Effector memory CD8-positive, alpha-beta T cell (primary cell): ENCODE measurements around the gene SRPK2.

Experiments
- ATAC-seq: fragments of 150-1000 bp; cut with Tn5 transposase; replicated peaks from 2 replicates; pipeline ENCODE4 v1.10.0; 2021; ENCODE audit warnings: mild to moderate bottlenecking, moderate library complexity
- DNase-seq, 3 experiments: peaks; one replicate each; pipeline ENCODE4 v3.0.0; 2021
- H3K27ac Mint-ChIP-seq, 2 donors: one replicate each; pipeline ENCODE4 v1.8.0; 2022; ENCODE audit warnings: mild to moderate bottlenecking in 2 of 2, mixed read lengths in 2 of 2, moderate library complexity in 2 of 2
- H3K27me3 Mint-ChIP-seq, 2 donors: one replicate each; pipeline ENCODE4 v1.8.0; 2022; ENCODE audit warnings: mixed read lengths in 2 of 2
- H3K36me3 Mint-ChIP-seq: one replicate; pipeline ENCODE4 v1.8.0; 2022; ENCODE audit warnings: mild to moderate bottlenecking, moderate library complexity, mixed read lengths; ENCODE audit not compliant: insufficient read depth
- H3K4me1 Mint-ChIP-seq, 2 donors: one replicate each; pipeline ENCODE4 v1.8.0; 2022; ENCODE audit warnings: low read depth in 2 of 2, mixed read lengths in 2 of 2
- H3K4me3 Mint-ChIP-seq, 2 donors: one replicate each; pipeline ENCODE4 v1.8.0; 2022; ENCODE audit warnings: mild to moderate bottlenecking in 2 of 2, mixed read lengths in 2 of 2, moderate library complexity in 2 of 2
- H3K9me3 Mint-ChIP-seq, 2 donors: one replicate each; pipeline ENCODE4 v1.8.0; 2022; ENCODE audit warnings: mixed read lengths in 2 of 2

SRPK2 gene

GRCh38 chr7:105187302-105188169 is 201.2 kb downstream of the SRPK2 start:
- H3K27ac Mint-ChIP-seq: peak overlapping the region in 1 of 2 donors; percentile 6
- H3K27me3 Mint-ChIP-seq: no peaks in the 10 kb centered on the region
- no peak for ATAC-seq
- no peak for DNase-seq
- peaks cover 12% of the 10 kb centered on the region for H3K36me3 Mint-ChIP-seq
- peaks cover 17 to 41% of the 10 kb centered on the region in 2 donors for H3K4me1 Mint-ChIP-seq
- no peak overlapping the region for H3K4me3 Mint-ChIP-seq
- H3K9me3 Mint-ChIP-seq: no peaks in the 10 kb centered on the region

GRCh38 chr7:105185290-105186010 is 203.3 kb downstream of the SRPK2 start:
- Mint-ChIP-seq H3K4me1 (peaks cover 18 to 41% of the 10 kb centered on the region in 2 donors), H3K4me3 (no peak overlapping the region), H3K27me3 (no peaks in the 10 kb centered on the region), H3K27ac (no peak overlapping the region), H3K9me3 (no peaks in the 10 kb centered on the region), H3K36me3 (peaks cover 12% of the 10 kb centered on the region)
- DNase-seq (no peak), ATAC-seq (no peak)

- DNase-seq (no peak), ATAC-seq (no peak)
- Mint-ChIP-seq H3K27ac (no peak overlapping the region), H3K27me3 (no peaks in the 10 kb centered on the region), H3K4me3 (no peak overlapping the region), H3K36me3 (peaks cover 7% of the 10 kb centered on the region), H3K9me3 (peaks cover 0 to 2% of the 10 kb centered on the region in 2 donors), H3K4me1 (peaks cover 9 to 40% of the 10 kb centered on the region in 2 donors)
Measured at GRCh38 chr7:105180002-105180401, 208.7 kb downstream of the SRPK2 start.

GRCh38 chr7:105178928-105179541 is 209.7 kb downstream of the SRPK2 start:
- Mint-ChIP-seq H3K36me3 (peaks cover 3% of the 10 kb centered on the region), H3K4me1 (peaks cover 12 to 48% of the 10 kb centered on the region in 2 donors), H3K4me3 (no peak overlapping the region), H3K27ac (no peak overlapping the region), H3K27me3 (no peaks in the 10 kb centered on the region), H3K9me3 (peaks cover 0 to 2% of the 10 kb centered on the region in 2 donors)
- ATAC-seq: no peak
- no peak for DNase-seq

- no peak for DNase-seq
- Mint-ChIP-seq H3K36me3 (no peaks in the 10 kb centered on the region), H3K4me1 (peaks cover 17 to 52% of the 10 kb centered on the region in 2 donors), H3K9me3 (peaks cover 0 to 2% of the 10 kb centered on the region in 2 donors), H3K27me3 (no peaks in the 10 kb centered on the region), H3K4me3 (no peak overlapping the region), H3K27ac (no peak overlapping the region)
- ATAC-seq: no peak
Measured at GRCh38 chr7:105178177-105178576, 210.5 kb downstream of the SRPK2 start.

GRCh38 chr7:105177026-105177425 is 211.7 kb downstream of the SRPK2 start:
- no peak for DNase-seq
- no peaks in the 10 kb centered on the region for H3K27me3 Mint-ChIP-seq
- ATAC-seq: no peak
- H3K4me3 Mint-ChIP-seq: no peak overlapping the region
- H3K27ac Mint-ChIP-seq: peak overlapping the region; percentile 9 to 79
- H3K9me3 Mint-ChIP-seq: peaks cover 0 to 2% of the 10 kb centered on the region in 2 donors
- peaks cover 17 to 52% of the 10 kb centered on the region in 2 donors for H3K4me1 Mint-ChIP-seq
- H3K36me3 Mint-ChIP-seq: no peaks in the 10 kb centered on the region

GRCh38 chr7:105173586-105173985 is 215.1 kb downstream of the SRPK2 start:
- DNase-seq: no peak
- Mint-ChIP-seq H3K27me3 (no peaks in the 10 kb centered on the region), H3K36me3 (no peaks in the 10 kb centered on the region), H3K9me3 (no peaks in the 10 kb centered on the region), H3K4me1 (peaks cover 12 to 61% of the 10 kb centered on the region in 2 donors), H3K4me3 (no peak overlapping the region), H3K27ac (peak overlapping the region in 1 of 2 donors; percentile 10)
- no peak for ATAC-seq

GRCh38 chr7:105164751-105165150 is 224.0 kb downstream of the SRPK2 start:
- Mint-ChIP-seq H3K36me3 (peaks cover 43% of the 10 kb centered on the region), H3K27ac (peak overlapping the region in 1 of 2 donors; percentile 10), H3K9me3 (no peaks in the 10 kb centered on the region), H3K4me1 (peaks cover 6 to 8% of the 10 kb centered on the region in 2 donors), H3K27me3 (no peaks in the 10 kb centered on the region), H3K4me3 (no peak overlapping the region)
- no peak for ATAC-seq
- DNase-seq: no peak

GRCh38 chr7:105163718-105164117 is 225.0 kb downstream of the SRPK2 start:
- no peak overlapping the region for H3K4me3 Mint-ChIP-seq
- peaks cover 43% of the 10 kb centered on the region for H3K36me3 Mint-ChIP-seq
- ATAC-seq (no peak), DNase-seq (no peak)
- no peaks in the 10 kb centered on the region for H3K9me3 Mint-ChIP-seq
- peak overlapping the region in 1 of 2 donors; percentile 58 for H3K27ac Mint-ChIP-seq
- H3K4me1 Mint-ChIP-seq: peaks cover under 1 to 5% of the 10 kb centered on the region in 2 donors
- H3K27me3 Mint-ChIP-seq: no peaks in the 10 kb centered on the region

- peaks cover 0 to 5% of the 10 kb centered on the region in 2 donors for H3K4me1 Mint-ChIP-seq
Measured at GRCh38 chr7:105161366-105161765, 227.4 kb downstream of the SRPK2 start.

GRCh38 chr7:105157278-105157677 is 231.4 kb downstream of the SRPK2 start:
- H3K4me3 Mint-ChIP-seq: no peak overlapping the region
- H3K9me3 Mint-ChIP-seq: no peaks in the 10 kb centered on the region
- H3K36me3 Mint-ChIP-seq: peaks cover 2% of the 10 kb centered on the region
- no peak for ATAC-seq
- no peaks in the 10 kb centered on the region for H3K27me3 Mint-ChIP-seq
- no peak for DNase-seq
- peak overlapping the region; percentile 20 to 28 for H3K27ac Mint-ChIP-seq
- peaks cover 3 to 7% of the 10 kb centered on the region in 2 donors for H3K4me1 Mint-ChIP-seq

More at GRCh38 chr7:105161366-105161765, 227.4 kb downstream of the SRPK2 start:
- DNase-seq (no peak), ATAC-seq (no peak)
- Mint-ChIP-seq H3K27ac (no peak overlapping the region), H3K27me3 (no peaks in the 10 kb centered on the region), H3K4me3 (no peak overlapping the region), H3K36me3 (peaks cover 25% of the 10 kb centered on the region), H3K9me3 (no peaks in the 10 kb centered on the region)

- Mint-ChIP-seq H3K36me3 (peaks cover 4% of the 10 kb centered on the region), H3K9me3 (no peaks in the 10 kb centered on the region), H3K4me3 (no peak overlapping the region), H3K4me1 (peaks cover 3 to 7% of the 10 kb centered on the region in 2 donors), H3K27ac (peak overlapping the region in 1 of 2 donors; percentile 28), H3K27me3 (no peaks in the 10 kb centered on the region)
- ATAC-seq (no peak), DNase-seq (no peak)
Measured at GRCh38 chr7:105156731-105157130, 232.0 kb downstream of the SRPK2 start.

- H3K27ac Mint-ChIP-seq: peak overlapping the region in 1 of 2 donors; percentile 87
- H3K36me3 Mint-ChIP-seq: peaks cover 4% of the 10 kb centered on the region
- no peak for ATAC-seq
Measured at GRCh38 chr7:105154084-105154483, 234.6 kb downstream of the SRPK2 start.

More at GRCh38 chr7:105154084-105154483, 234.6 kb downstream of the SRPK2 start:
- Mint-ChIP-seq H3K4me1 (peaks cover 6 to 7% of the 10 kb centered on the region in 2 donors), H3K4me3 (no peak overlapping the region), H3K27me3 (no peaks in the 10 kb centered on the region), H3K9me3 (no peaks in the 10 kb centered on the region)
- DNase-seq: no peak
